GM13976 (cell line): ENCODE measurements around the gene SNN.
A peak's percentile ranks its signal among the peaks of the same experiment; 100 is the strongest.

Source experiments
- DNase-seq: peaks from one replicate; pipeline ENCODE4 v3.0.0; 2012; ENCODE audit warnings: low spot score
- in situ Hi-C: fragments of 300-500 bp; cut with MboI; formaldehyde crosslinking; loops from one replicate; pipeline ENCODE4 v1.12.0; 2022; ENCODE audit warnings: low sequenced_read_pairs, mixed read lengths, inconsistent platforms; ENCODE audit not compliant: unreplicated experiment
- TF ChIP-seq, protein P1 (sequence below): IDR thresholded peaks from 2 replicates; pipeline ENCODE4 v1.5.1; 2012; ENCODE audit warnings: borderline replicate concordance, mild to moderate bottlenecking; ENCODE audit not compliant: insufficient read depth; ENCODE audit errors: extremely low read depth, missing control alignments, control extremely low read depth

The SNN gene

DNA sequence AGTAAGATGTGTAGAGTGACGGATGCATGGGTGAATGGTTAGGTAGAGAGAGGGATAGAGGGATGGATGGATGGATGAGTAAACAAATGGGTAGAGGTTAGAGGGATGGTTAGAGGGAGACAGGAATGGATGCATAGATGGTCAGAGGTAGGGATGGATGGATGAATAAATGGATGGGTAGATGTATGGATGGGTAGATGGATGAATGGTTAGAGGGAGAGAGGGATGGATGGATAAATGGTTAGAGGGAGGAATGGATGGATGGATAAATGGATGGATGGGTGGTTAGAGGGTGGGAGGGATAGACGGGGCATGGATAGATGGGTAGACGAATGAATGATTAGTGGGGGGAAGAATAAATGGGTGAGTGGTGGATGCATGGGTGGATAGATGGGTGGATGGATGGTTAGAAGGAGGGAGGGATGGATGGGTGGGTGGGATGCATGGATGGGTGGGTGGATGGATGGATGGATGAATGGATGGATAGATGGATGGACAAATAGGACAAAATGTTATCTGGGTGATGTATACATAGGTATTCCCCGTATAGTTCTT, 29.2 kb upstream of the SNN start:
- no peak for DNase-seq
- TF ChIP-seq, protein P1, sequence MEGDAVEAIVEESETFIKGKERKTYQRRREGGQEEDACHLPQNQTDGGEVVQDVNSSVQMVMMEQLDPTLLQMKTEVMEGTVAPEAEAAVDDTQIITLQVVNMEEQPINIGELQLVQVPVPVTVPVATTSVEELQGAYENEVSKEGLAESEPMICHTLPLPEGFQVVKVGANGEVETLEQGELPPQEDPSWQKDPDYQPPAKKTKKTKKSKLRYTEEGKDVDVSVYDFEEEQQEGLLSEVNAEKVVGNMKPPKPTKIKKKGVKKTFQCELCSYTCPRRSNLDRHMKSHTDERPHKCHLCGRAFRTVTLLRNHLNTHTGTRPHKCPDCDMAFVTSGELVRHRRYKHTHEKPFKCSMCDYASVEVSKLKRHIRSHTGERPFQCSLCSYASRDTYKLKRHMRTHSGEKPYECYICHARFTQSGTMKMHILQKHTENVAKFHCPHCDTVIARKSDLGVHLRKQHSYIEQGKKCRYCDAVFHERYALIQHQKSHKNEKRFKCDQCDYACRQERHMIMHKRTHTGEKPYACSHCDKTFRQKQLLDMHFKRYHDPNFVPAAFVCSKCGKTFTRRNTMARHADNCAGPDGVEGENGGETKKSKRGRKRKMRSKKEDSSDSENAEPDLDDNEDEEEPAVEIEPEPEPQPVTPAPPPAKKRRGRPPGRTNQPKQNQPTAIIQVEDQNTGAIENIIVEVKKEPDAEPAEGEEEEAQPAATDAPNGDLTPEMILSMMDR: no peak
- in situ Hi-C loops: loop anchor here (25.0 kb wide), 1 partner anchor 677 kb away; no protein-coding TSS in a partner anchor

DNA sequence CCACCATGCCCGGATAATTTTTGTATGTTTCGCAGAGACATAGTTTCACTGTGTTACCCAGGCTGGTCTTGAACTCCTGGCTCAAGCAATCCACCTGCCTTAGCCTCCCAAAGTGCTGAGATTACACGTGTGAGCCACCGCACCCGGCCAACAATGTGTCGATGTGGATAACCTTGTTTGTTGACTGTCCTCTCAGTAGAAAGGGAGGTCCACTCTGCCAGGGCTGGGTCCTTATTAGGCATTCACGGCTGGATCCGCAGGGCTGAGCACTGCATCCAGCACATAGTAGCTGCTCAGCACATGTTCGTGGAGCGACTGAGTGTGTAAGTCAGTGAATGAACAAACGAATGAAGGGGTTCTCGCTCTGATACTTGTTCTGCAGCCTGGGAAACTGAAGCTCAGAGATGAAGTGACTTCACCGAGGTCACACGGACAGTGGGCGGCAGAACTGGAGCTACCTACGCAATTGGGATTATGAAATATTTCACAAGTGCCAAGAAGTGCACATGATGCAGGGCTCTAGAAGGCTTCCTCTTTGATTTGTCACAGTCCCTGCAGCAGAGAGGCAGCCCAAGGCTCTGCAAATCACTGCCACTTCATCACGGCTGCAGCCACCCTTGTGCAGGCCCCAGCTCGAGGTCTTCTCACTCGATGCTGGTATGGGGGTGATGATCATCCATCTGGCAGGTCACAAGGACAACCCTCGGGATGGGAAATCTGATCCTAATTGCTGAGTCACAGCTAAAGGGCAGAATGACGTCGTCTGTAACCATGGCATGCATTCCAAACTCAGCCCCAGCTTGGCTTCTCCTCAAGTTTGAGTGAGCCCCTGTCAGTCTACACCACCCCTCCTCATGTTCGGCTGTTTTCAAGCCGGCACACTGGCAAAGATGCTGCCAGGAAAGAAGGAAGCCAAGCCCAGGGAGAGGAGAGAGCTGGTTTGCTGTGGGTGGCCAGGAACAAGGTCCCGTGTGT, 28.0 kb upstream of the SNN start:
- in situ Hi-C loops: loop anchor here (10.0 to 25.0 kb wide), 3 partner anchors 105 to 678 kb away; no protein-coding TSS in a partner anchor
- no peak for DNase-seq
- TF ChIP-seq, protein P1: no peak

DNA sequence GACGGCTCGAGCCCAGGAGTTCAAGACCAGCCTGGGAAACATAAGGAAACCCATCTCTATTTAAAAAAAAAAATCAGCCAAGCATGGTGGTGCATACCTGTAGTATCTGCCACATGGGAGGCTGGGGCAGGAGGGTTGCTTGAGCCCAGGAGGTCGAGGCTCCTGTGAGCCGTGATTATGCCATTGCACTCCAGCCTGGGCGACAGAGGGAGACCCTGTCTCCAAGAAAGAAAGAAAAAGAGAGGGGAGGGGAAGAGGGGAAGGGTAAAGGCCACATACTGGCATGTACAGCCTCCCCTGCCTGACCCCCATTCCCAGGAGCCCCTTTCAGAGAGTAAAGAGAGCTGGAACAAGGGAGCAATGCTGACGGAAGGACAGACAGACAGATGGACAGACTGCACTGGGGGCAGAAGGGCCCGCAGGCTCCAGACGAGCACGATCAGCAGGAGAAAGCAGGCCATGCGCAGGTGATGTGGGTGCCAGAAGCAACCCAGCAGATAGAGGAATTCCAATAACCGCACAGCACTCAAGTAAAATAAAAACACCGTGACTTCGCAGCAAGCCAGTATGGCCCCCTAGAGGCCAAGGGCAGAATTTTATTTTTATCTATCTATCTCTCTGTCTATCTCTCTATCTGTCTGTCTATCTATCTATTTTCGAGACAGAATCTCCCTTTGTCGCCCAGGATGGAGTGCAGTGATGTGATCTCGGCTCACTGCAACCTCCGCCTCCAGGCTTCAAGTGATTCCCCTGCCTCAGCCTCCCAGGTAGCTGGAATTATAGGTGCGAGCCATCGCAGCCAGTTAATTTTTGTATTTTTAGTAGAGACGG, 27.1 kb upstream of the SNN start:
- TF ChIP-seq, protein P1: peak; percentile 69
- DNase-seq: peak; percentile 69
- in situ Hi-C loops: loop anchor here (10.0 to 25.0 kb wide), 3 partner anchors 106 to 679 kb away; no protein-coding TSS in a partner anchor

- TF ChIP-seq, protein P1: no peak
- in situ Hi-C loops: loop anchor here (10.0 to 25.0 kb wide), 3 partner anchors 108 to 680 kb away; no protein-coding TSS in a partner anchor
These were observed 25.5 kb upstream of the SNN start for GRCh38 chr16:11642765-11643116.

DNA sequence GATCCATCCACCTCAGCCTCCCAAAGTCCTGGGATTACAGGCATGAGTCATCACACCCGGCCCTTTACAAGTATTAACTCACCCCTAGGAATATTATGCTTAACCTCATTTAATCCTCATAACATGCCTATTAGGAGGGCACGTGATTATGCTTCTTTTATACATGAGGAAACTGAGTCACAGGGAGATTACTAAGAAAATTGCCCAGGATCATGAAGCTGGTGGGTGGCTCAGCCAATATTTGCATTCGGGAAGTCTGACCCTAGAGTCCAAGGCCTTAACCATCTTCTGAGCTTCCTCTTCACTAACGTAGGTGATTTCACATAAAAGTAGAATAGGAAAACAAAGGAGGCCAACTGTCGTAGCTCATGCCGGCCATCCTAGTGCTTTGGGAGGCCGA, 19.0 kb upstream of the SNN start:
- DNase-seq: no peak
- TF ChIP-seq, protein P1: no peak
- in situ Hi-C loops: loop anchor here (10.0 to 25.0 kb wide), 3 partner anchors 114 to 687 kb away; no protein-coding TSS in a partner anchor

More at GRCh38 chr16:11642765-11643116, 25.5 kb upstream of the SNN start:
- no peak for DNase-seq
